ENCODE data around the gene SLC36A3.

Gene SLC36A3

GRCh38 chr5:151347369-151347768, 43.8 kb upstream of the SLC36A3 start, which contains the start of gene SLC36A2:
TSS of gene SLC36A2 (minus strand) at chr5:151347559. CDS start at chr5:151347460, 99 bp downstream.
- Histone ChIP-seq H3K27me3 (ENCODE audit: insufficient read depth, poor library complexity, severe bottlenecking) (peaks cover 11% of the 10 kb centered on the region), H3K4me3 (replicated peaks; ENCODE audit: insufficient read depth, low read length) (no peak within 1 kb of the TSS), H3K27ac (replicated peaks) (no peak within 1 kb of the TSS)
- no peak for DNase-seq (ENCODE audit: low read depth in 1 of 2, low spot score in 1 of 2)
- no peak for TF ChIP-seq GABPA (IDR thresholded peaks at IDR 0.05; ENCODE audit: low read depth)
- no peak for TF ChIP-seq CTCF (IDR thresholded peaks at IDR 0.05; ENCODE audit: insufficient read depth, low read length)
- no peak for TF ChIP-seq SPI1 (IDR thresholded peaks at IDR 0.05; ENCODE audit: borderline replicate concordance, low read depth)
- TF ChIP-seq REST (IDR thresholded peaks at IDR 0.05; ENCODE audit: insufficient replicate concordance, low read depth) = no peak
- TF ChIP-seq POLR2AphosphoS5 (IDR thresholded peaks at IDR 0.05; ENCODE audit: low read depth) = no peak

- H3K27ac ChIP-seq (replicated peaks) = no peak overlapping the region
- TF ChIP-seq POLR2AphosphoS5 (IDR thresholded peaks at IDR 0.05; ENCODE audit: low read depth) (no peak), GABPA (IDR thresholded peaks at IDR 0.05; ENCODE audit: low read depth) (no peak), SPI1 (IDR thresholded peaks at IDR 0.05; ENCODE audit: borderline replicate concordance, low read depth) (no peak), REST (IDR thresholded peaks at IDR 0.05; ENCODE audit: insufficient replicate concordance, low read depth) (no peak), CTCF (IDR thresholded peaks at IDR 0.05; ENCODE audit: insufficient read depth, low read length) (no peak)
- DNase-seq (ENCODE audit: low read depth in 1 of 2, low spot score in 1 of 2) = no peak
- H3K27me3 ChIP-seq (ENCODE audit: insufficient read depth, poor library complexity, severe bottlenecking) = peaks cover 11% of the 10 kb centered on the region
- H3K4me3 ChIP-seq (replicated peaks; ENCODE audit: insufficient read depth, low read length) = no peak overlapping the region
These were observed 42.4 kb upstream of the SLC36A3 start for GRCh38 chr5:151345808-151346478.

GRCh38 chr5:151345187-151345807, 41.7 kb upstream of the SLC36A3 start:
- no peak overlapping the region for H3K4me3 ChIP-seq (replicated peaks; ENCODE audit: insufficient read depth, low read length)
- TF ChIP-seq GABPA (IDR thresholded peaks at IDR 0.05; ENCODE audit: low read depth) (no peak), CTCF (IDR thresholded peaks at IDR 0.05; ENCODE audit: insufficient read depth, low read length) (no peak), SPI1 (IDR thresholded peaks at IDR 0.05; ENCODE audit: borderline replicate concordance, low read depth) (no peak), REST (IDR thresholded peaks at IDR 0.05; ENCODE audit: insufficient replicate concordance, low read depth) (no peak), POLR2AphosphoS5 (IDR thresholded peaks at IDR 0.05; ENCODE audit: low read depth) (no peak)
- H3K27ac ChIP-seq (replicated peaks) = no peak overlapping the region
- H3K27me3 ChIP-seq (ENCODE audit: insufficient read depth, poor library complexity, severe bottlenecking) = peaks cover 11% of the 10 kb centered on the region
- no peak for DNase-seq (ENCODE audit: low read depth in 1 of 2, low spot score in 1 of 2)

Data from HL-60 (cell line).